PC-3 (cell line): ENCODE results near the gene ATP6V1E1. TPM values are rescaled to one million over a fixed set of nuclear protein-coding genes. Genes with fewer than 3 reads are reported as not detected.

Experiments used
- ATAC-seq: fragments of 200-7000 bp; cut with Tn5 transposase; 2 replicates; pipeline ENCODE4 v1.9.1; 2020; ENCODE audit warnings: mild to moderate bottlenecking, moderate library complexity
- BruUV-seq: library from RNA; stranded (reverse); fragments of 400-500 nt; replicated peaks from 2 replicates; lab custom pipeline; 2021; lab: Mats Ljungman, UMichigan
- CTCF ChIA-PET: fragments of 300-600 bp; sonication (Branson Sonifier 250); formaldehyde crosslinking; loops from one replicate; lab custom pipeline; 2022; ENCODE audit warnings: antibody characterized with exemption; lab: Charles Lee
- POLR2A ChIA-PET: fragments of 300-600 bp; sonication (Branson Sonifier 250); formaldehyde crosslinking; loops from one replicate; lab custom pipeline; 2022; ENCODE audit warnings: antibody characterized with exemption; ENCODE audit not compliant: unreplicated experiment; lab: Charles Lee
- DNase-seq: peaks from one replicate; pipeline ENCODE4 v3.0.0-alpha.2; 2015
- H2AFZ ChIP-seq: fragments of 300-600 bp; sonication (generic); 2 replicates; pipeline ENCODE4 v1.6.0; 2016; ENCODE audit warnings: antibody characterized with exemption, low read length
- H3F3A ChIP-seq: fragments of 300-600 bp; sonication (generic); one replicate; pipeline ENCODE4 v1.6.0; 2017; ENCODE audit warnings: antibody characterized with exemption, low read length, control low read depth, mild to moderate bottlenecking; ENCODE audit not compliant: unreplicated experiment
- H3K27ac ChIP-seq: fragments of 300-600 bp; sonication (generic); 2 replicates; pipeline ENCODE4 v1.5.1; 2016; ENCODE audit warnings: mild to moderate bottlenecking, low read length
- H3K27me3 ChIP-seq: fragments of 300-600 bp; sonication (generic); 2 replicates; pipeline ENCODE4 v1.6.1; 2016; ENCODE audit warnings: low read length, mixed read lengths
- H3K36me3 ChIP-seq: fragments of 300-600 bp; sonication (generic); 2 replicates; pipeline ENCODE4 v1.6.1; 2016; ENCODE audit warnings: low read depth, mixed run types, low read length, mixed read lengths
- H3K4me1 ChIP-seq: fragments of 300-600 bp; sonication (generic); 2 replicates; pipeline ENCODE4 v1.5.1; 2016; ENCODE audit warnings: low read length; ENCODE audit not compliant: insufficient read depth
- H3K4me2 ChIP-seq: fragments of 300-600 bp; sonication (generic); 2 replicates; pipeline ENCODE4 v1.6.0; 2016; ENCODE audit warnings: low read length
- H3K4me3 ChIP-seq: fragments of 300-600 bp; sonication (generic); 2 replicates; pipeline ENCODE4 v1.5.1; 2016; ENCODE audit warnings: mild to moderate bottlenecking, low read length, mixed read lengths
- H3K79me2 ChIP-seq: fragments of 300-600 bp; sonication (generic); 2 replicates; pipeline ENCODE4 v1.6.1; 2017; ENCODE audit warnings: low read length, mixed read lengths
- H3K9ac ChIP-seq: fragments of 300-600 bp; sonication (generic); 2 replicates; pipeline ENCODE4 v1.6.0; 2016; ENCODE audit warnings: mild to moderate bottlenecking, low read length
- H3K9me2 ChIP-seq: fragments of 300-600 bp; sonication (generic); replicated peaks from 2 replicates; pipeline ENCODE4 v1.6.1; 2016; ENCODE audit warnings: mixed run types, low read length, mixed read lengths
- H3K9me3 ChIP-seq: fragments of 300-600 bp; sonication (generic); 2 replicates; pipeline ENCODE4 v1.6.1; 2016; ENCODE audit warnings: low read length, mixed read lengths
- H4K20me1 ChIP-seq: fragments of 300-600 bp; sonication (generic); 2 replicates; pipeline ENCODE4 v1.6.1; 2016; ENCODE audit warnings: low read length, mixed read lengths
- EZH2 ChIP-seq: fragments of 300-600 bp; sonication (generic); IDR thresholded peaks from one replicate; pipeline ENCODE4 v1.6.1; 2017; ENCODE audit warnings: antibody characterized with exemption, mild to moderate bottlenecking, low read length; ENCODE audit not compliant: unreplicated experiment
- EZH2phosphoT487 ChIP-seq: fragments of 300-600 bp; sonication (generic); IDR thresholded peaks from 2 replicates; pipeline ENCODE4 v1.6.1; 2018; ENCODE audit warnings: mild to moderate bottlenecking, antibody characterized with exemption, low read length, borderline replicate concordance
- intact Hi-C: fragments of 100-400 bp; cut with micrococcal nuclease; formaldehyde crosslinking; loops from 2 replicates; pipeline ENCODE4 v1.9.0; 2023
- total RNA-seq: library from RNA; depleted of rRNA; stranded (reverse); fragments of >200 nt; gene quantifications from 2 replicates; pipeline ENCODE4 v1.2.3, GENCODE V29; 2014
- TF ChIP-seq, protein P1 (sequence below): fragments of 300-600 bp; sonication (generic); conservative IDR thresholded peaks from 2 replicates; pipeline ENCODE4 v1.5.1; 2017; ENCODE audit warnings: antibody characterized with exemption, low read depth, mild to moderate bottlenecking, low read length

ATP6V1E1 gene
- total RNA-seq, 1 experiment from 2014 or later: 89.9 TPM

DNA sequence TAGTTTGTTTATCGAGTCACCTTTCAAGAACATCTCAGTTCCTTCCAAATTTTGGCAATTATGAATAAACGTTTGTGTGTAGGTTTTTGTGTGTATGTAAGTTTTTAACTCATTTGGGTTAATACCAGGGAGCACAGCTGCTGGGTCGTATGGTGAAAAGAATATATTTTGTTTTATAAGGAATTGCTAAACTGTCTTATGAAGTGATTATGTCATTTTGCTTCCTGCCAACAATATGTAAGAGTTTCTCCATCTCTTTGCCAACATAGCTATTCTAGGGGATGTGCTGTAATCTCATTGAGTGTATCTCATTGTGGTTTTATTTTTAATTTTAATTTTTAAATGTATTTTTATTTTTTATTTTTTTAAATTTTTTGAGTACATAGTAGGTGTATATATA is 37.3 kb upstream of the ATP6V1E1 start:
- POLR2A ChIA-PET: no interaction called here
- Histone ChIP-seq H3K36me3 (peaks cover 14% of the 10 kb centered on the region; the same call in 1 of the 2 replicates), H3K27ac (no peak overlapping the region), H3K9me2 (no peaks in the 10 kb centered on the region), H2AFZ (no peak overlapping the region), H4K20me1 (no peaks in the 10 kb centered on the region), H3K9me3 (no peaks in the 10 kb centered on the region), H3K9ac (no peak overlapping the region), H3K4me2 (no peak overlapping the region), H3K27me3 (no peaks in the 10 kb centered on the region), H3K4me1 (no peaks in the 10 kb centered on the region), H3F3A (no peaks in the 10 kb centered on the region), H3K4me3 (no peak overlapping the region), H3K79me2 (no peaks in the 10 kb centered on the region)
- BruUV-seq: no TSS peak
- intact Hi-C loops: no loop called here
- CTCF ChIA-PET: no interaction called here
- DNase-seq: no peak
- TF ChIP-seq EZH2: no peak
- no peak for TF ChIP-seq EZH2phosphoT487
- TF ChIP-seq, protein P1, sequence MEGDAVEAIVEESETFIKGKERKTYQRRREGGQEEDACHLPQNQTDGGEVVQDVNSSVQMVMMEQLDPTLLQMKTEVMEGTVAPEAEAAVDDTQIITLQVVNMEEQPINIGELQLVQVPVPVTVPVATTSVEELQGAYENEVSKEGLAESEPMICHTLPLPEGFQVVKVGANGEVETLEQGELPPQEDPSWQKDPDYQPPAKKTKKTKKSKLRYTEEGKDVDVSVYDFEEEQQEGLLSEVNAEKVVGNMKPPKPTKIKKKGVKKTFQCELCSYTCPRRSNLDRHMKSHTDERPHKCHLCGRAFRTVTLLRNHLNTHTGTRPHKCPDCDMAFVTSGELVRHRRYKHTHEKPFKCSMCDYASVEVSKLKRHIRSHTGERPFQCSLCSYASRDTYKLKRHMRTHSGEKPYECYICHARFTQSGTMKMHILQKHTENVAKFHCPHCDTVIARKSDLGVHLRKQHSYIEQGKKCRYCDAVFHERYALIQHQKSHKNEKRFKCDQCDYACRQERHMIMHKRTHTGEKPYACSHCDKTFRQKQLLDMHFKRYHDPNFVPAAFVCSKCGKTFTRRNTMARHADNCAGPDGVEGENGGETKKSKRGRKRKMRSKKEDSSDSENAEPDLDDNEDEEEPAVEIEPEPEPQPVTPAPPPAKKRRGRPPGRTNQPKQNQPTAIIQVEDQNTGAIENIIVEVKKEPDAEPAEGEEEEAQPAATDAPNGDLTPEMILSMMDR: no peak
- no peak for ATAC-seq

DNA sequence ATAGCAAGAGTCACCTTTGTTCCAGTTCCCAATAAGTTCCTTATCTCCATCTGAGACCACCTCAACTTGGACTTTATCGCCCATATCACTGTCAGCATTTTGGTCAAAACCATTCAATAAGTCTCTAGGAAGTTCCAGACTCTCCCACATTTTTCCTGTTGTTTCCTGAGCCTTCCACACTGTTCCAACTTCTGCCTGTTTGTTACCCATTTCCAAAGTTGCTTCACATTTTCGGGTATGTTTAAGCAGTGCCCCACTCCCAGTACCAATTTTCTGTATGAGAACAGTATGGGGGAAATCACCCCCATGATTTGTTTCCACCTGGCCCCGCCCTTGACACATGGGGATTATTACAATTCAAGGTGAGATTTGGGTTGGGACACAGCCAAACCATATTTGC is 36.7 kb upstream of the ATP6V1E1 start:
- no peaks in the 10 kb centered on the region for H4K20me1 ChIP-seq
- H3K9ac ChIP-seq: no peak overlapping the region
- H3K79me2 ChIP-seq: no peaks in the 10 kb centered on the region
- H3K27ac ChIP-seq: no peak overlapping the region
- peaks cover 15% of the 10 kb centered on the region; the same call in 1 of the 2 replicates for H3K36me3 ChIP-seq
- H3K4me1 ChIP-seq: no peaks in the 10 kb centered on the region
- no peak for ATAC-seq
- BruUV-seq: no TSS peak
- H3F3A ChIP-seq: no peaks in the 10 kb centered on the region
- no peak for TF ChIP-seq EZH2phosphoT487
- TF ChIP-seq EZH2: no peak
- TF ChIP-seq, protein P1: no peak
- H3K9me3 ChIP-seq: no peaks in the 10 kb centered on the region
- H3K9me2 ChIP-seq: no peaks in the 10 kb centered on the region
- H3K4me3 ChIP-seq: no peak overlapping the region
- H3K4me2 ChIP-seq: no peak overlapping the region
- no peaks in the 10 kb centered on the region for H3K27me3 ChIP-seq
- ChIA-PET POLR2A (no interaction called here), CTCF (no interaction called here)
- H2AFZ ChIP-seq: no peak overlapping the region
- intact Hi-C loops: no loop called here
- no peak for DNase-seq

DNA sequence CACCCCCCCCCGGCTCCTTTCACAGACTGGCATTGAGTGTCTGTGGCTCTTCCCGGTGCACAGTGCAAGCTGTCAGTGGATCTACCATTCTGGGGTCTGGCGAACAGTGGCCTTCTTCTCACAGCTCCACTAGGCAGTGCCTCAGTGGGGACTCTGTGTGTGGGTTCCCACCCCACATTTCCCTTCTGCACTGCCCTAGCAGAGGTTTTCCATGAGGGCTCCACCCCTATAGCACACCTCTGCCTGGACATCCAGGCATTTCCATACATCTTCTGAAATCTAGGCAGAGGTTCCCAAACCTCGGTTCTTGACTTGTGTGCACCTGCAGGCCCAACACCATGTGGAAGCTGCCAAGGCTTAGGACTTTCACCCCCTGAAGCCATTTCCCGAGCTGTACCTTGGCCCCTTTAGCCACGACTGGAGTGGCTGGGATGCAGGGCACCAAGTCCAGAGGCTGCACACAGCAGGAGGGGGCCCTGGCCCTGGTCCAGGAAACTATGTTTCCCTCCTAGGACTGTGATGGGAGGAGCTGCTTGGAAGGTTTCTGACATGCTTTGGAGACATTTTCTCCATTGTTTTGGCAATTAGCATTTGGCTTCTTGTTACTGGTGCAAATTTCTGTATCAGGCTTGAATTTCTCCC is 36.0 kb upstream of the ATP6V1E1 start:
- H3K4me1 ChIP-seq: no peaks in the 10 kb centered on the region
- CTCF ChIA-PET: no interaction called here
- no peaks in the 10 kb centered on the region for H3K9me3 ChIP-seq
- BruUV-seq: no TSS peak
- no peaks in the 10 kb centered on the region for H3K27me3 ChIP-seq
- ATAC-seq (no peak), DNase-seq (no peak)
- no peaks in the 10 kb centered on the region for H3F3A ChIP-seq
- POLR2A ChIA-PET: no interaction called here
- no peak overlapping the region for H3K27ac ChIP-seq
- H3K4me3 ChIP-seq: no peak overlapping the region
- no peaks in the 10 kb centered on the region for H3K9me2 ChIP-seq
- TF ChIP-seq EZH2: no peak
- TF ChIP-seq, protein P1: no peak
- TF ChIP-seq EZH2phosphoT487: no peak
- intact Hi-C loops: no loop called here
- H2AFZ ChIP-seq: no peak overlapping the region
- no peak overlapping the region for H3K9ac ChIP-seq
- no peaks in the 10 kb centered on the region for H4K20me1 ChIP-seq
- no peaks in the 10 kb centered on the region for H3K79me2 ChIP-seq
- H3K4me2 ChIP-seq: no peak overlapping the region
- H3K36me3 ChIP-seq: peaks cover 19% of the 10 kb centered on the region; the same call in 1 of the 2 replicates
